GM12878 (cell line): Measurements from ENCODE around the gene CGGBP1. TPM values are rescaled to one million over a fixed set of nuclear protein-coding genes. Genes with fewer than 3 reads are reported as not detected.

Experiments used
- ATAC-seq: fragments of 200-7000 bp; cut with Tn5 transposase; 3 replicates; pipeline ENCODE4 v1.9.1; 2020; ENCODE audit warnings: mild to moderate bottlenecking, moderate library complexity
- BruUV-seq: library from RNA; stranded (reverse); fragments of 400-500 nt; replicated peaks from 2 replicates; lab custom pipeline; 2021; lab: Mats Ljungman, UMichigan
- CTCF ChIA-PET: fragments of 300-600 bp; sonication (Branson Sonifier 250); formaldehyde crosslinking; extraction: SDS; loops from one replicate; lab custom pipeline; 2021; ENCODE audit warnings: inconsistent platforms; lab: Yijun Ruan, JAX
- POLR2A ChIA-PET: fragments of 350-600 bp; formaldehyde crosslinking; extraction: SDS; loops from one replicate; lab custom pipeline; 2021; ENCODE audit warnings: inconsistent platforms; lab: Charles Lee
- RAD21 ChIA-PET: fragments of 300-600 bp; sonication (Branson Sonifier 250); formaldehyde crosslinking; loops from one replicate; lab custom pipeline; 2023; ENCODE audit warnings: antibody characterized with exemption; ENCODE audit not compliant: unreplicated experiment; lab: Charles Lee
- SMC1A ChIA-PET: fragments of 300-600 bp; sonication (Branson Sonifier 250); formaldehyde crosslinking; loops from one replicate; lab custom pipeline; 2023; ENCODE audit not compliant: unreplicated experiment, uncharacterized antibody; lab: Charles Lee
- DNase-seq: peaks from one replicate; pipeline ENCODE4 v3.0.0-alpha.2; 2011; ENCODE audit warnings: low read depth, low spot score
- FAIRE-seq: peaks from 3 replicates; lab custom pipeline; 2011; peaks lifted over from hg19 to GRCh38; lab: Jason Lieb, UNC
- H2AFZ ChIP-seq: 2 replicates; pipeline ENCODE4 v1.6.0; 2011; ENCODE audit warnings: low read depth, low read length, control low read depth; ENCODE audit not compliant: control insufficient read depth
- H3K27ac ChIP-seq: 2 replicates; pipeline ENCODE4 v1.5.1; 2011; ENCODE audit warnings: control low read depth; ENCODE audit not compliant: control insufficient read depth, insufficient read depth
- H3K27me3 ChIP-seq, 2 experiments: replicated peaks in 1 of 2; 2 replicates each; pipeline versions ENCODE4 v1.6.0 to v1.6.1; 2011; ENCODE audit warnings: low read length in 1 of 2; ENCODE audit not compliant: control insufficient read depth in 2 of 2, insufficient read depth in 2 of 2
- H3K36me3 ChIP-seq, 2 experiments: 2 replicates each; pipeline ENCODE4 v1.5.1; 2011; ENCODE audit warnings: low read length in 1 of 2; ENCODE audit not compliant: control insufficient read depth in 2 of 2, insufficient read depth in 2 of 2
- H3K4me1 ChIP-seq: 2 replicates; pipeline ENCODE4 v1.6.1; 2011; ENCODE audit warnings: mild to moderate bottlenecking, low read length, moderate library complexity, mixed read lengths; ENCODE audit not compliant: control insufficient read depth, insufficient read depth
- H3K4me2 ChIP-seq: 2 replicates; pipeline ENCODE4 v1.6.0; 2011; ENCODE audit warnings: control low read depth; ENCODE audit not compliant: control insufficient read depth, insufficient read depth
- H3K4me3 ChIP-seq: fragments of 200-600 bp; sonication (generic); 2 replicates; pipeline ENCODE4 v1.5.1; 2016
- H3K79me2 ChIP-seq: 2 replicates; pipeline ENCODE4 v1.6.0; 2011; ENCODE audit warnings: low read length; ENCODE audit not compliant: control insufficient read depth, insufficient read depth
- H3K9ac ChIP-seq: 2 replicates; pipeline ENCODE4 v1.8.0; 2011; ENCODE audit warnings: low read length, control low read depth, mixed read lengths; ENCODE audit not compliant: control insufficient read depth, insufficient read depth
- H3K9me3 ChIP-seq: replicated peaks from 3 replicates; pipeline ENCODE4 v1.5.1; 2011; ENCODE audit warnings: mild to moderate bottlenecking, low read length; ENCODE audit not compliant: control insufficient read depth, insufficient read depth
- H4K20me1 ChIP-seq: 2 replicates; pipeline ENCODE4 v1.6.0; 2011; ENCODE audit not compliant: control insufficient read depth, insufficient read depth
- CEBPB ChIP-seq, 2 experiments: fragments of 150-350 bp in 1 of 2; IDR thresholded peaks; 2 replicates each; pipeline ENCODE4 v1.6.1; 2012 to 2014; ENCODE audit warnings: low read depth in 2 of 2, low read length in 2 of 2, borderline replicate concordance in 1 of 2, inconsistent platforms in 1 of 2
- ETV6 ChIP-seq, 2 experiments: fragments of 450-650 bp in 1 of 2; IDR thresholded peaks in 1 of 2; conservative IDR thresholded peaks in 1 of 2; 2 replicates each; pipeline ENCODE4 v1.6.1; 2014; ENCODE audit warnings: antibody characterized with exemption in 1 of 2, borderline replicate concordance in 1 of 2, low read depth in 1 of 2, mild to moderate bottlenecking in 1 of 2, moderate library complexity in 1 of 2
- KLF5 ChIP-seq: fragments of 450-650 bp; IDR thresholded peaks from 2 replicates; pipeline ENCODE4 v1.6.1; 2014; ENCODE audit warnings: mild to moderate bottlenecking; ENCODE audit not compliant: partially characterized antibody
- NR2C2 ChIP-seq: IDR thresholded peaks from 2 replicates; pipeline ENCODE4 v1.6.1; 2011; ENCODE audit warnings: borderline replicate concordance, low read depth; ENCODE audit not compliant: control insufficient read depth, insufficient read length
- PKNOX1 ChIP-seq: fragments of 450-650 bp; IDR thresholded peaks from 2 replicates; pipeline ENCODE4 v1.6.1; 2016; ENCODE audit warnings: mild to moderate bottlenecking
- RAD21 ChIP-seq: IDR thresholded peaks from 2 replicates; pipeline ENCODE4 v1.6.1; 2011; ENCODE audit warnings: mild to moderate bottlenecking, low read depth, low read length, moderate library complexity; ENCODE audit not compliant: insufficient read depth
- SIN3A ChIP-seq: IDR thresholded peaks from 2 replicates; pipeline ENCODE4 v1.6.1; 2012; ENCODE audit warnings: low read depth, low read length, improper control_type of control experiment
- SPI1 ChIP-seq: IDR thresholded peaks from 2 replicates; pipeline ENCODE4 v1.6.1; 2011; ENCODE audit warnings: low read depth, mild to moderate bottlenecking, low read length, moderate library complexity, borderline replicate concordance; ENCODE audit not compliant: insufficient read depth
- SRF ChIP-seq, 2 experiments: IDR thresholded peaks; 2 replicates each; pipeline ENCODE4 v1.6.1; 2011; ENCODE audit warnings: low read depth in 2 of 2, low read length in 2 of 2, mild to moderate bottlenecking in 1 of 2, moderate library complexity in 1 of 2
- TAF1 ChIP-seq: IDR thresholded peaks from 2 replicates; pipeline ENCODE4 v1.6.1; 2011; ENCODE audit warnings: mild to moderate bottlenecking, low read depth, low read length, borderline replicate concordance
- TCF12 ChIP-seq: IDR thresholded peaks from 2 replicates; pipeline ENCODE4 v1.6.1; 2011; ENCODE audit warnings: low read depth, mild to moderate bottlenecking, low read length
- ZBTB4 ChIP-seq: fragments of 450-650 bp; formaldehyde crosslinking; IDR thresholded peaks from 2 replicates; pipeline ENCODE4 v1.4.0; 2022; ENCODE audit warnings: mild to moderate bottlenecking, moderate library complexity
- WGBS: methylation state at CpG from one replicate; pipeline ENCODE4 v1.1.6; 2016; ENCODE audit warnings: low lambda C conversion rate; ENCODE audit not compliant: insufficient replicate concordance, insufficient coverage; ENCODE audit errors: missing lambda C conversion rate; 5-methylcytosine and 5-hydroxymethylcytosine counted together
- in situ Hi-C: fragments of 300-500 bp; cut with MboI; formaldehyde crosslinking; loops from 9 replicates; pipeline ENCODE4 v1.14.3; 2018; ENCODE audit warnings: mixed read lengths
- intact Hi-C: fragments of 100-400 bp; cut with micrococcal nuclease; formaldehyde crosslinking; loops from one replicate; pipeline ENCODE4 v1.14.2; 2022; ENCODE audit not compliant: unreplicated experiment
- polyA plus RNA-seq, 11 experiments: library from polyadenylated mRNA; depleted of rRNA in 4 of 11; unstranded in 6 of 11; stranded (reverse) in 5 of 11; fragments of >200 nt; fragmentation: Nextera tagmentation in 4 of 11; fragmentation: Illumina TruSeq in 1 of 11; extraction: Ambion mirVana in 4 of 11; extraction: Trizol in 1 of 11; gene quantifications; 1 replicate in 1 of 11; 2 replicates in 10 of 11; pipeline versions ENCODE4 v1.2.1 to v1.2.3, GENCODE V29; 2011 to 2016; ENCODE audit warnings: inconsistent platforms in 2 of 11, missing spikeins in 2 of 11, low read depth in 1 of 11
- total RNA-seq, 4 experiments: library from RNA; depleted of rRNA in 3 of 4; stranded (reverse); fragments of >200 nt in 3 of 4; fragmentation: Illumina TruSeq in 1 of 4; extraction: Trizol in 1 of 4; gene quantifications; 2 replicates each; pipeline versions ENCODE4 v1.2.1 to v1.2.3, GENCODE V29; 2013 to 2021

CGGBP1 gene
- total and polyA plus RNA-seq, 10 of the 15 experiments (the other 5 are each of a cell fraction or from before 2014, with no cell fraction given) = 27.8 to 75.8 (median 50.4) TPM

DNA sequence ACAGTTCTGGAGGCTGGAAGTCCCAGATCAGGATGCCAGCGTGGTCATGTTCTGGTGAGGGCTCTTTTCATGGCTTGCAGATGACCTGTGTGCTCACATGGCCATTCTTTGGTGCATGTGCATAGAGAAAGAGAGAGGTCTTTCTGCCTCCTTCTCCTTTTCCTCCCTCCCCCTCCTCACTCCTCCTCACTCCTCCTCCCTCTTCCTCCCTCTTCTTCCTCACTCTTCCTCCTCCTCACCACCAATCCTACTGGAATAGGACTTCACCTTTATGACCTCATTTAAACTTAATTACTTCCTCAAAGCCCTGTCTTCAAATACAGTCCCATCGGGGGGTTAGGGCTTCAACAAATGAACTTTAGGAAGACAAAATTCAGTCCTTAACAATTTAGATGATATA lies 24.0 kb upstream of the CGGBP1 start:
- H3K27ac ChIP-seq = no peak overlapping the region
- no peak overlapping the region for H3K4me3 ChIP-seq
- in situ Hi-C loops = no loop called here
- ChIA-PET RAD21 (no interaction called here), SMC1A (interaction anchor here (1.4 to 1.7 kb wide), 2 partner anchors 32 to 67 kb away, joined by 3 read pairs; partner anchors contain the start of gene C3orf38), POLR2A (no interaction called here), CTCF (interaction anchor here (1.6 to 4.2 kb wide), 2 partner anchors 12 to 30 kb away, joined by 3 to 16 read pairs; no protein-coding TSS in a partner anchor)
- DNase-seq (no peak), FAIRE-seq (no peak), ATAC-seq (no peak)
- intact Hi-C loops = no loop called here
- no peaks in the 10 kb centered on the region; the same call in 1 of the 3 replicates for H3K9me3 ChIP-seq
- BruUV-seq = no TSS peak
- H3K9ac ChIP-seq = no peak overlapping the region
- no peaks in the 10 kb centered on the region for H4K20me1 ChIP-seq
- TF ChIP-seq SIN3A = no peak
- no peak for TF ChIP-seq RAD21
- TF ChIP-seq CEBPB (IDR thresholded peaks at IDR 0.05; ENCODE audit: borderline replicate concordance in 1 of 2, low read depth in 2 of 2, low read length in 2 of 2) = no peak
- no peak for TF ChIP-seq SPI1
- no peak for TF ChIP-seq ZBTB4 (CRISPR knock-in tag)
- TF ChIP-seq TAF1 = no peak
- TF ChIP-seq TCF12 = no peak
- TF ChIP-seq SRF (IDR thresholded peaks at IDR 0.05; ENCODE audit: low read depth in 2 of 2, low read length in 2 of 2) = no peak
- TF ChIP-seq KLF5 = no peak
- TF ChIP-seq PKNOX1 = no peak
- TF ChIP-seq NR2C2 = no peak
- no peak for TF ChIP-seq ETV6 (conservative IDR thresholded peaks at IDR 0.05 in 1 of 2, IDR thresholded peaks at IDR 0.05 in 1 of 2; ENCODE audit: borderline replicate concordance in 1 of 2, low read depth in 1 of 2)
- peaks cover 0 to 4% of the 10 kb centered on the region in 2 experiments; a peak in 2 of 4 replicates for H3K36me3 ChIP-seq
- H3K4me1 ChIP-seq = no peaks in the 10 kb centered on the region
- H3K27me3 ChIP-seq = no peaks in the 10 kb centered on the region
- 100% methylated on average over 2 of the region's 2 CpGs for WGBS
- peaks cover 33% of the 10 kb centered on the region for H3K79me2 ChIP-seq
- no peak overlapping the region for H3K4me2 ChIP-seq
- no peak overlapping the region for H2AFZ ChIP-seq
